ENCODE results near the gene VWA8.

GRCh38 chr13:41858780-41859179 lies 102.1 kb downstream of the VWA8 start:
- TF ChIP-seq CTCF (IDR thresholded peaks at IDR 0.05 in 8 of 11, conservative IDR thresholded peaks at IDR 0.05 in 3 of 11) (no peak), POLR2A (IDR thresholded peaks at IDR 0.05) (no peak), POLR2AphosphoS5 (IDR thresholded peaks at IDR 0.05) (no peak)
